ENCODE measurements around the gene HIF1A.
A peak's percentile ranks its signal among the peaks of the same experiment; 100 is the strongest.
"Not testable (repeated sequence)": the region's sequence is repeated elsewhere in the genome, so short reads cannot be mapped to it uniquely, and the experiment has no call there.

Gene HIF1A

GRCh38 chr14:61704554-61704953 is 9.2 kb downstream of the HIF1A start:
- H3K4me3 ChIP-seq (ENCODE audit: low read depth, low read length): peak overlapping the region; percentile 89

DNA sequence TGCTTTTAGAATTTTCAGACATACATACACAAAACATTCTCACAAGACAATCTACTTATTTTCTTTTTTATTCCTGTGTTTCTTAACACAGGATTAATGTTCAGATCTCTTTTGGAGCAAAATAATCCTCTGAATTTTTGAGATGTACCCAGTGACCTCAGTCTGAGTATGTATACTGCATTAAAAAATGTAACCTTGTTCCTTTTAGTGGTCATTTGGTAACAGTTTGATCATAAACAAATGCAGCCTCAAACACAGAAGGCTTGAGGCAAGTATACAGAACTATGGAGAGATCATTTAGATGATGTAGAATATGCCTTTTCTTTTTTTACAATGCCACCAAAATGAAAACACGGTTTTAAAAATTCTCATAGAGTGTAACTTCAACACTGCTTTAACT is 9.7 kb downstream of the HIF1A start:
- no peak for DNase-seq (ENCODE audit: low read depth)
- peak overlapping the region; percentile 89 for H3K4me3 ChIP-seq (ENCODE audit: low read depth, low read length)

More at GRCh38 chr14:61704554-61704953, 9.2 kb downstream of the HIF1A start:
- DNase-seq (ENCODE audit: low read depth): no peak

DNA sequence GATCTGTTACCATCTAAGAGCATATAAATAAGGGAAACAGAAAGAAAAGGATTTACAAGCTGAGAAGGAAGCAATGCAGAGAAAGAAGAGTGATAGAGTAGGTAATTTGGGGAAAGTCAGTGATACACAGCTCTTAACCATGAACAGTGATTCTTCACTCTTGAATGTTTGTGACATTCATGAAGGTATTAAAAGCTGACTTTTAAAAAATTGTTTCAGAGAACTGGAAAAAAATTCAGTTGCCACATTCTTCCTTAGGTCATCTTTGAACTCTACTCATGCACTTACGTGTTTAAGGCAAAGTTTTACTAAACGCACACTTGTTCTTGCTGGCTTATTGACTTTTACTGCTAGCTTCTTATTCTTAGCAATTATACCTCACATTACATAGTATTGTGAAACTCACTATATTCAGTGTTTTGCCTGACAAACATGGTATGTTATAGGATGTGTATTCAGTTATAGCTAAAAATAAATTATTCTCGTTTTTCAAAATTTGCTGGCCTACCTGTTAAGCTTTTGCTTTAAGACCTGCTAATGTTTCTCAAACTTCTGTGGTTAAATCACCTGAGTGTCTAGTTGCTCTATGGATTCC is 10.9 kb downstream of the HIF1A start:
- DNase-seq (ENCODE audit: low read depth): no peak
- peak overlapping the region; percentile 89 for H3K4me3 ChIP-seq (ENCODE audit: low read depth, low read length)

GRCh38 chr14:61707774-61708173 is 12.5 kb downstream of the HIF1A start:
- H3K4me3 ChIP-seq (ENCODE audit: low read depth, low read length); DNase-seq (ENCODE audit: low read depth): not testable (repeated sequence)

DNA sequence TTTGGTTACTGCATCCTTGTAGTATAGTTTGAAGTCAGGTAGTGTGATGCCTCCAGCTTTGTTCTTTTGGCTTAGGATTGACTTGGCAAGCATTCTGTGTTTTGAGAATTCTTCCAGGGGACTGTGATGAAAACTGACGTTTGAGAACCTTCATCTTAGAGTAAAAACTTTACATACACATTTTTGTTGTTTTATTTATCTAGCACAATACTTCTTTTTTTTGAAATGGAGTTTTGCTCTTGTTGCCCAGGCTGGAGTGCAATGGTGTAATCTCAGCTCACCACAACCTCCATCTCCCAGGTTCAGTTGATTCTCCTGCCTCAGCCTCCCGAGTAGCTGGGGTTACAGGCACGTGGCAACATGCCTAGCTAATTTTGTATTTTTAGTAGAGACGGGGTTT is 13.4 kb downstream of the HIF1A start:
- H3K4me3 ChIP-seq (ENCODE audit: low read depth, low read length): peak overlapping the region; percentile 29

DNA sequence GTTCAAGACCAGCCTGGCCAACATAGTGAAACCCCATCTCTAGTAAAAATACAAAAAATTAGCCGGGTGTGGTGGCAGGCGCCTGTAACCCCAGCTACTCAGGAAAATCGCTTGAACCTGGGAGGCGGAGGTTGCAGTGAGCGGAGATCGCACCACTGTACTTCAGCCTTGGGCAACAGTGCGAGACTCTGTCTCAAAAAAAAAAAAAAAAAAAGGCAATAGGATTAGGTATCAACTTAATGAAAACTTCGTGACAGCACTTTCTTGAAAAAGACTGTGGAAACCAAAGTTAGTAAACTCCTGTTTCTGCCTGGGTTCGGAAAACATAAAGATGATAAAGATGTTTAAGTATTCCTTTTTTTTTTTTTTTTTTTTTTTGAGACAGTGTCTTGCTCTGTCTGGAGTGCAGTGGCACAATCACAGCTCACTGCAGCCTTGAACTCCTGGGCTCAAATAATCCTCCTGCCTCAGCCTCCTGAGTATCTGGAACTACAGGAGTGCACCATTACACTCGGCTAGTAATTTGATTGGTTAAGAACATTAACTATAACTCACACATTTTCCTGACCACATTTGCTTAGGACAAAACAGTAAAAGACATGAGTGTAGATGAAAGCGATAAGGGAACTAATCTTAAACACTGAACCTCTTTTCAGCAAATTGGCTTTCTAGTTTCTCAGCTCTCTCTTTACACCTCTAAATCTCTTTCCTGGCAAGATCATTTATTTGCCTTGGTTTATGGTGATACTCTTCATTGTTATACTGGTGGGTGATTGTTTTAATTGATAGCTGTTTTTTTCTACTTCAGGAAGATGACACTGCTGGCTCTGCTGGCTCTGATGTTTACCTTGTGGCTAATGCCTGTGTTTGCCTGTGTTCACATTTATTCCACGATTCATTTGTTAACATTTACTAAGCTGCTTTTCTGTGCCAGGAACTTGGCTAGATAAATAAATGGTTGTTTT is 15.8 kb downstream of the HIF1A start:
- H3K4me3 ChIP-seq (ENCODE audit: low read depth, low read length): peak overlapping the region; percentile 43
- no peak for DNase-seq (ENCODE audit: low read depth)

More for the DNA sequence above, 13.4 kb downstream of the HIF1A start:
- not testable (repeated sequence) for DNase-seq (ENCODE audit: low read depth)

DNA sequence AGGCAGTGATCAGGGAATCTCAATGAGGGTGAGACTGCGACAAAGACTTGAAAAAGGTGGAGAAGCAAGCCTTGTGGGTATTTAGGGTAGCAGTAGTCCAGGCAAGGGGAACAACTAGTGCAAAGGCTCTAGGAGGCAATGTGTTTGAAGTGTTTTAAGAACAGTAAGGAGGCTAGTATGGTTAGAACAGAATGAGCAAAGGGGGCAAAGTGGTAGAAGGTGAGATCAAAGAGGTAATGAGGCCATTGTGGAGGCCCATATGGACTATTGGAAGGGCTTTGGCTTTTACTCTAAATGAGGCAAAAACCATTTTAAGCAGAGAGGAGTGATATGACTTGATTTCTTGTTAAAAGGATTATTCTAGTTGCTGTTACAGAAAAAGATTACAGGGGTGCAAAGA is 16.8 kb downstream of the HIF1A start:
- no peak for DNase-seq (ENCODE audit: low read depth)
- H3K4me3 ChIP-seq (ENCODE audit: low read depth, low read length): peak overlapping the region; percentile 43

GRCh38 chr14:61713724-61714437 is 18.6 kb downstream of the HIF1A start:
- peak overlapping the region; percentile 43 for H3K4me3 ChIP-seq (ENCODE audit: low read depth, low read length)
- DNase-seq (ENCODE audit: low read depth): no peak

GRCh38 chr14:61716956-61717355 is 21.6 kb downstream of the HIF1A start:
- DNase-seq (ENCODE audit: low read depth): no peak
- H3K4me3 ChIP-seq (ENCODE audit: low read depth, low read length): peak overlapping the region; percentile 3

DNA sequence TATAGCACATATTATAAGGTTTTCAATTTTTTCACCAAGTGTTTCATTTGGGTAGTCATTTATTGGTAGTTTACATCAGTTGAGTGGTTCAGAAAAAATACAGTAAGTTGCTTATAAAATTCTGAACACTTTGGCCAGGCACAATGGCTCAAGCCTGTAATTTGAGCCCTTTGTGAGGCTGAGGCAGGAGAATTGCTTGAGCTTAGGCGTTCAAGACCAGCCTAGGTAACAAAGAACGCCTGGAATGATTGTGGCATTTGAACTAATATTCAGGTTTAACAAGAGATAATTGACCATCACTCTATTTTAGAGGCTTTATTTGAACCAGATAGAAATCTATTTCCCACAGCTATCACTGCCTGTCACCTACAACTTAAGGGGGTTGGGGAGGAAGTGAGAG is 22.7 kb downstream of the HIF1A start:
- no peak for DNase-seq (ENCODE audit: low read depth)
- peak overlapping the region; percentile 27 for H3K4me3 ChIP-seq (ENCODE audit: low read depth, low read length)

DNA sequence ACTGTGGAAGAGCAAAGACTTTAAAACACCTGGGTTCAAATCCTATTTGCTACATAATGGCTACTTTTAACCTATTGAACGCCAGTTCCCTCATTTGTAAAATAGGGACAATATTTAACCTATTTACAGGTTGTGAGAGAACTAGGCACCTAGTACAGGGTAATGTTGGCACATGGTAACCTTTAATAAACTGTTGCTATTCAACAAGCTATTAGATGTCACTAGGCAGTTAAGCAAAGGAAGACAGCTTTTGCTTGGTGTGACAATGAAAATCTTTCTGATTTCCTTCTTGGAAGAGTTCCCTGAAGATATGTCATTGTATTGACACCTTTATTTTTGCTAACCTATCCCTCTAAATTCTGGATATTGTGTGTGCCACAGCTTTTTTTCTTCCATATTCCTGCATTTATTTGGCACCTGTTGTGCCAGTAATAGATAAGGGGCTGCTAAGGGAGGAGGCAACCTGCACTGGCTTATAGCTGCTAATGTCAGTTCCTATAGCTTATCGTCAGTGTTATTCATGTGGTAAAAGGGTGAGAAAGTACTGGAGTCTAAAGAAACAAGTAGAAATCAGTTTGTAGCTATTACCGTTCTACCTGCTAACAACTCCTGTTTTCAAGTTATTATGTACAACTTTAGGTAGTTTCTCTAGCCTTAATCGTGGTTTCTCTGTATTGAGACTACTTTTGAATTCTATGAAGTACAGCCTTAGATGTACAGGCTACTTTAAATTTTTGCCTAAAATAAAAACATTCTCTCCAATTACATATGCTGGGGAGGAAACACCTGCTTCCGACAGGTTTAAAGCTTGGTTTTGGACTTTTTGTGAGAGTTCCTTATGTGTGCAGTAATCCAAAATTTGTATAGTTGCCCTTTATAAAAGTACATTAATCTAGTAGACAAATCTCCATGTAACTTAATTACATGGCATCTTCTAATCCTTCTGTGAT is 24.3 kb downstream of the HIF1A start:
- DNase-seq (ENCODE audit: low read depth): no peak
- H3K4me3 ChIP-seq (ENCODE audit: low read depth, low read length): peak overlapping the region; percentile 17

- H3K4me3 ChIP-seq (ENCODE audit: low read depth, low read length): no peak overlapping the region
- DNase-seq (ENCODE audit: low read depth): no peak
These were observed 25.0 kb downstream of the HIF1A start for GRCh38 chr14:61720294-61720661.

- H3K4me3 ChIP-seq (ENCODE audit: low read depth, low read length): no peak overlapping the region
- DNase-seq (ENCODE audit: low read depth): no peak
These were observed 25.4 kb downstream of the HIF1A start for GRCh38 chr14:61720741-61721140.

DNA sequence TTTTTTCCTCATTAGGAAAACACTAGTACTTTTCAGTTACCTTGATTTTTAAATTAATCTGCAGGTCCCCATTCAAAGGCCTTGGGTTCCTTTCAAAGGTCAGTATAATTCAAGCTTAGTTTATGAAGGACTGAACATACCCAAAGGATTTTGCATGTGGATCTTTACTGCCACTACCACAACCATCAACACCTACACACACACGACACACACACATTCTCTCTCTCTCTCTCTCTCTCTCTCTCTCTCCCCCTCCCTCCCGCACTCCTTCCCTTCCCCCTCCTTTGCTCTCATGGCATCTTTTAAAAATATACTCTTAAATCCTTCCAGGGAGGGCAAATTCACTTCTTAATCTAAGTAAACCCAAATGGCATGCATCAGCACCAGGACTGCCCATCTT is 28.8 kb downstream of the HIF1A start:
- no peak for DNase-seq (ENCODE audit: low read depth)
- H3K4me3 ChIP-seq (ENCODE audit: low read depth, low read length): no peak overlapping the region

DNA sequence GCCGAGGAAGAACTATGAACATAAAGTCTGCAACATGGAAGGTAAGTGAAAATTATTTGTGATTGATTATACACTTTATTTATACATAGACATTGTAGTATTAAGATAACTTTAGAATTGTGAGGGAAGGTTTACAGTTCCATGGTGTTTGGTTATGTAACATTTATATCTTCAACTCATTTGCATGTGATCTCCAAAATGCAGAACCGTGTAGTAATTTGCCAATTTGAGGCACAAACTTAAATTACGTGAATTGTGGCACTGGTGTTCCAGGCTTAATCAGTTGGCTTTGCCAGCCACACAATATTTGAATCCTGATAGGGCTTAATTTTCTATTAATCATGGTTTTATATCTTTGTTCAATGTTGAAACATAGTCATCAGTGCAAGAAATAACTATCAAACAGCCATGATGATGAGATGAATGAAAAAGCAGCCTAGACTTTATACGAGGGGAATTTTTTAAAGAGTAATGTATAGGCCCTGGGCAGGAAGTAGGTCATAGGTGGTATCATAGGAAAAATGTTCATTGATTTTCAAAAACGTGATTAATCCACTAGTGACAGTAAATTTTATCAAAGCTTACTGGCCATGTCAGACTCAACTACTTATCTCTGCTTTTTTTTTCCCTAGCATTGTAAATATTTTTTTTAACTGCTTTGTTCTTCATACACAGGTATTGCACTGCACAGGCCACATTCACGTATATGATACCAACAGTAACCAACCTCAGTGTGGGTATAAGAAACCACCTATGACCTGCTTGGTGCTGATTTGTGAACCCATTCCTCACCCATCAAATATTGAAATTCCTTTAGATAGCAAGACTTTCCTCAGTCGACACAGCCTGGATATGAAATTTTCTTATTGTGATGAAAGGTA is 31.7 kb downstream of the HIF1A start:
- no peak overlapping the region for H3K4me3 ChIP-seq (ENCODE audit: low read depth, low read length)
- no peak for DNase-seq (ENCODE audit: low read depth)

DNA sequence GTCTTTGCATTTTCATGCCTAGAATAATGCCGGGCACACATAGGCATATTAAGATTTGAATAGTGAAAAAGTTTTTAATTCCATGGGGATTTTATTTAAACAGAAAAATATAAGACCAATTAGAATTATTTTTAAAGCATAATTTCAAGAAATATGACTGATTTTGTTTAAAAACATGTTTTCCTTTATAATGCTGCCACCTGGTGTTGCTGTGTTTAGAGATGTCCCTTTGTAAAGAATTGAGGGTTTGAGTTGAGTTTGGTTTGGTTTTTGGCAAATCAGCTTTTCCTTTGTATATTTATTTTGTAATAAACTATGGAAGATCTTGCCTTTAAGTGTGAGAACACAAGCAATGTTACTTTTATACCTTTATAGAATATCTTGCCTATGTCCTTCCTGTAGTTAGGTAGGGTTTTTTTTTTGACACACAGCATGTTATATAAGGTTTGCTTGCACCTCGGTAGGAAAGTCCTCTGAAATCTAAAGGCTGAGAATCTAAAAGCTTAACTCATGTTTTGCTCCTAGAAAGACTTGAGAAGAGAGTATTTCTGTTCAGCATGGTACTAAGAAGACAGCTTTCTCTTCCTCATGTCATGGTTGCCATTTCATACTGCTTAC is 35.6 kb downstream of the HIF1A start:
- no peak overlapping the region for H3K4me3 ChIP-seq (ENCODE audit: low read depth, low read length)
- DNase-seq (ENCODE audit: low read depth): no peak

- no peak overlapping the region for H3K4me3 ChIP-seq (ENCODE audit: low read depth, low read length)
These were observed 38.7 kb downstream of the HIF1A start for GRCh38 chr14:61733972-61734371.

GRCh38 chr14:61736751-61737150 is 41.4 kb downstream of the HIF1A start:
- DNase-seq (ENCODE audit: low read depth): no peak
- no peak overlapping the region for H3K4me3 ChIP-seq (ENCODE audit: low read depth, low read length)

More at GRCh38 chr14:61733972-61734371, 38.7 kb downstream of the HIF1A start:
- DNase-seq (ENCODE audit: low read depth): no peak

Data from skeletal muscle cell (primary cell).